CD4-positive, alpha-beta T cell treated with Interleukin-15 for 1 hour (primary cell): ENCODE measurements around the gene MAPK8IP3.

Source experiments
- DNase-seq: peaks from one replicate; pipeline ENCODE4 v3.0.0-alpha.2; 2020

MAPK8IP3 gene

DNA sequence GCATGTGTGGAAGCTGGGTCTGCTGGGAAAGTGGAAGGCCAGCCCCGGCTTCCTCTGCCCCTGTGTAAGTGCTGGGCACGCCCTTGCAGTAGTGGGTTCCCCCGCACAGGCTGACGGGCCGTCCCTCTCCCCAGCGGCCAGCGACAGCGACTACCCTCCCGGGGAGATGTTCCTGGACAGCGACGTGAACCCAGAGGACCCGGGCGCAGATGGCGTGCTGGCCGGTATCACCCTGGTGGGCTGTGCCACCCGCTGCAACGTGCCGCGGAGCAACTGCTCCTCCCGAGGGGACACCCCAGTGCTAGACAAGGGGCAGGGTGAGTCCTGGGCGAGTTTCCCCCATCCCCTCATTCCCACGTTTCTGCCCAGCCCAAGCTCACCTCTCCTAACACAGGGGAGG is 59.8 kb downstream of the MAPK8IP3 start:
- DNase-seq: no peak

DNA sequence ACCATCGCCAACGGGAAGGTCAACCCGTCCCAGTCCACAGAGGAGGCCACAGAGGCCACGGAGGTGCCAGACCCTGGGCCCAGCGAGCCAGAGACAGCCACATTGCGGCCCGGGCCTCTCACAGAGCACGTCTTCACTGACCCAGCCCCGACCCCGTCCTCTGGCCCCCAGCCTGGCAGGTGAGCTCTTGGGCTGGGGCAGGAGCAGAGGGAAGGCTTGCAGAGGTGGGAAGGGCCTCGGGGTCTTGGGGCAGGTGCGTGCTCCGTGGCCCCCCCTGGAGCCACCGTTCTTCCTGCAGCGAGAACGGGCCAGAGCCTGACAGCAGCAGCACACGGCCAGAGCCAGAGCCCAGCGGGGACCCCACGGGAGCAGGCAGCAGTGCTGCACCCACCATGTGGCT is 60.2 kb downstream of the MAPK8IP3 start:
- DNase-seq: no peak

DNA sequence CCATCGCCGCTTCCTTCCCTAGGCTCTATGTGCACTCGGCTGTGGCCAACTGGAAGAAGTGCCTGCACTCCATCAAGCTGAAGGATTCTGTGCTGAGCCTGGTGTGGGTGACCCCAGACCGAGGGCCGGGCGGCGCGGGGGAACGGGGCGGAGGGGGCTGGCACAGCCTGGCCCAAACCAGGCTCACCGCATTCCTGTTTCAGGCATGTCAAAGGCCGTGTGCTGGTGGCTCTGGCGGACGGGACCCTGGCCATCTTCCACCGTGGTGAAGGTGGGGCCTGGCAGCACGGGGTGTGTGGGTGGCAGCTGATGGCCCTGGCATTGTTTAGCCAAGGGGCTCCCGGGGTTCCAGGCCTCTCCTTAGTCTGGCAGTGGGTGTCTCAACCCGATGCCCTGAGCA is 60.7 kb downstream of the MAPK8IP3 start:
- DNase-seq: no peak

DNA sequence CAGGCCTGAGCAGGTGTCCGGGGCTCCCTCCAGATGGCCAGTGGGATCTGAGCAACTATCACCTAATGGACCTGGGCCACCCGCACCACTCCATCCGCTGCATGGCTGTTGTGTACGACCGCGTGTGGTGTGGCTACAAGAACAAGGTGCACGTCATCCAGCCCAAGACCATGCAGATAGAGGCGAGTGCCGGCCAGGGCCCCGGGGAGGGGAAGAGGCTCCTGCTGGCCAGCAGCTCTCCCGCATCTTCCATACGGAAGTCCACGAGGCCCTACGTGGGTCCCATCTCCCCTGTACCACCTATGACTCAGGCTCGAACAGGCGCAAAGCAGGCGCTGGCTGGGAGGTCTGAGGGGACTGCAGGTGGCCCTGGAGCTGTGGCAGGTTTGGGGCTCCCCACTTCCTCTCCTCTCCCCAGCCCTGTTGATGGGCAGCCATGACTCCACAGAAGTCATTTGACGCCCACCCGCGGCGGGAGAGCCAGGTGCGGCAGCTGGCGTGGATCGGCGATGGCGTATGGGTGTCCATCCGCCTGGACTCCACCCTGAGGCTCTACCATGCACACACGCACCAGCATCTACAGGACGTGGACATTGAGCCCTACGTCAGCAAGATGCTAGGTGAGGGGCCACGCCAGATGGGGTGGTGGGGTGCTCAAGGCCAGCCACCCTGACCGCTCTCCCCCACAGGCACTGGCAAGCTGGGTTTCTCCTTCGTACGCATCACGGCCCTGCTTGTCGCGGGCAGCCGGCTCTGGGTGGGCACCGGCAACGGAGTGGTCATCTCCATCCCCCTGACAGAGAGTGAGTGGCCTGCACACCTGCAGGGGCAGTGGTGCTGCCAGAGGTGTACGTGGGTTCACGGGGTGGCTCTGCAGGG is 61.4 kb downstream of the MAPK8IP3 start:
- DNase-seq: no peak

DNA sequence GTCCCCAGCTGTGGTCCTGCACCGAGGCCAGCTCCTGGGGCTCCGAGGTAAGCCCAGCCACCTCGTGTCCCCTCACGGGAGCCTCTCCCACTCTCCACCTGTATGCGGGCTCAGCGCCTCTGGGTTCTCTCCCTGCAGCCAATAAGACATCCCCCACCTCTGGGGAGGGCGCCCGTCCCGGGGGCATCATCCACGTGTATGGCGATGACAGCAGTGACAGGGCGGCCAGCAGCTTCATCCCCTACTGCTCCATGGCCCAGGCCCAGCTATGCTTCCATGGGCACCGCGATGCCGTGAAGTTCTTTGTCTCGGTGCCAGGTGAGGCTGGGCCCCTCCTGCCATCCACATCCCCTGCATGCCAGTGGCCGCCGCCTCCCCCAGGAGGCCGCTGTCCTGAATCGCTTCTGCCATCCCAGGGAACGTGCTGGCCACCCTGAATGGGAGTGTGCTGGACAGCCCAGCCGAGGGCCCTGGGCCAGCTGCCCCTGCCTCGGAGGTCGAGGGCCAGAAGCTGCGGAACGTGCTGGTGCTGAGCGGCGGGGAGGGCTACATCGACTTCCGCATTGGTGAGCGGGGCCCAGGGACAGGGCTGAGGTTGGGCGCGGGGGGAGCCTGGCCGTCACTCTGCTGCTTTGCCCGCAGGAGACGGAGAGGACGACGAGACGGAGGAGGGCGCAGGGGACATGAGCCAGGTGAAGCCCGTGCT is 62.2 kb downstream of the MAPK8IP3 start:
- no peak for DNase-seq

DNA sequence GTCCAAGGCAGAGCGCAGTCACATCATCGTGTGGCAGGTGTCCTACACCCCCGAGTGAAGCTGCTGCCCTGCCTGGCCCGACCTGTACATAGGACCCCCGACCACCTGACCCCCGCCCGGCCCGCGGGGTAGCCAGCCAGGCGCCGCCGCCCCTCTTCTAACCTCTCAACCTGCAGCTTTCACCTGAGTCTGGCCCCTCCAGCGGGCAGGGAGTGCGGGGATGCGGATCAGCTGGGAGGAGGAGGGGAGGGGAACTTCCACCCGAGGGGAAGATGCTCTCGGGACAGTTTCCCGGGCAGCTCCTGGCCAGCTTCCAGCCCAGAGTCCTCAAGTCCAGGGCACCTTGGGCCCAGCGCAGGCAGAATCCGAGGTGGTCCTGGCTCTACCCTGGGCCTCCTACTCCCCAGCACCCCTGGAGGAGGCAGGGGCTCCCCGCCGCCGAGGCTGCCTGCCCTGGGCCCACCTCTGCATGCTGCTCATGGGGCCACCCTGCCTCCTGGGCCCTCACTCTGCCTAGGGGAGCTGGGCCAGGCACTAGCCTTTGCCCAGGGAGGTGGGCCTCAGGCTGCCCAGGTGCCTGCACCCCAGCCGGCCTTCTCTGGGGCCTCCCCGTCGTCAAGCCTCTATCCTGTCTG is 62.9 kb downstream of the MAPK8IP3 start:
- DNase-seq: no peak

DNA sequence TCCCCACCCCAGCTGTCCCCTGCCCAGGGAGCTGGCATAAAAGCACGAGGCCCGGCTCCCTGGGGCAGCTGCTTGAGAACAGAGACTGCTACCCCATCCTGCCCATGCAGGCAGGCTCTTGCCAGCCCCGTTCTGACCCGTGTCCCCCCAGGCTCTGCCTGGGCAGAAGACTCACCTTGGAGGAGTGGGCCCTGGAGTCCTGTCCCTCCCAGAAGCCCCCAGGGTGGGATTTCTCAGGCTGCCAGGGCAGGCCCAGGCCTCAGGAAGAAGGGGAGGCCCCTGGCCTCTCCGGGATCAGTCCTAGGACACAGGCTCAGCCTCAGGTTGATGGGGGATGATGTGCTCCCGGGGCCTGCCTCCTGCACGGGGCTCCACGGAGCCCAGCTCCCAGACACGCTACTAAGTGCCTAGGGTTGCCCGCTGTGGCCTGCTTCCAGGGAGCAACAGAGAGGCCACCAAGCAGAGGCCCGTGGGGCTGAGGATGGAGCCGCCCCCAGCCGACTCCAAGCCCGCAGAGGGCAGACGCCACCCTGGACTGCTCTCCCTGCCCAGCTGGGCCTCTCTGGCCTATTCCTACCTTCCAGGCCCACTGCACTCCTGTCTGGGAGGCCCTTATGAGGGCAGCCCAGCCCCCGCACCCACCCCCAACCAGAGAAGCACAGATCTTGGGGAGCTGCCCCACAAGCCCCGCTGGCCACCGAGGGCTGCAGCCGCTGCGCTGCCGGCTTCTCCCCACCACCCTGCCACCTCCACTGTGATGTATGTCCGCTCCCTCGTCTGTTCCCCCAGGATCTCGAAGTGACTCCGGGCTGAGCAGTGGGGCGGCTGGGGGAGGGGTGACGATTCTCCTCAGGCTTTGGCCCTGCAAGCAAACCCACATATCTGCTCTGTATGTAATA is 63.7 kb downstream of the MAPK8IP3 start:
- no peak for DNase-seq

DNA sequence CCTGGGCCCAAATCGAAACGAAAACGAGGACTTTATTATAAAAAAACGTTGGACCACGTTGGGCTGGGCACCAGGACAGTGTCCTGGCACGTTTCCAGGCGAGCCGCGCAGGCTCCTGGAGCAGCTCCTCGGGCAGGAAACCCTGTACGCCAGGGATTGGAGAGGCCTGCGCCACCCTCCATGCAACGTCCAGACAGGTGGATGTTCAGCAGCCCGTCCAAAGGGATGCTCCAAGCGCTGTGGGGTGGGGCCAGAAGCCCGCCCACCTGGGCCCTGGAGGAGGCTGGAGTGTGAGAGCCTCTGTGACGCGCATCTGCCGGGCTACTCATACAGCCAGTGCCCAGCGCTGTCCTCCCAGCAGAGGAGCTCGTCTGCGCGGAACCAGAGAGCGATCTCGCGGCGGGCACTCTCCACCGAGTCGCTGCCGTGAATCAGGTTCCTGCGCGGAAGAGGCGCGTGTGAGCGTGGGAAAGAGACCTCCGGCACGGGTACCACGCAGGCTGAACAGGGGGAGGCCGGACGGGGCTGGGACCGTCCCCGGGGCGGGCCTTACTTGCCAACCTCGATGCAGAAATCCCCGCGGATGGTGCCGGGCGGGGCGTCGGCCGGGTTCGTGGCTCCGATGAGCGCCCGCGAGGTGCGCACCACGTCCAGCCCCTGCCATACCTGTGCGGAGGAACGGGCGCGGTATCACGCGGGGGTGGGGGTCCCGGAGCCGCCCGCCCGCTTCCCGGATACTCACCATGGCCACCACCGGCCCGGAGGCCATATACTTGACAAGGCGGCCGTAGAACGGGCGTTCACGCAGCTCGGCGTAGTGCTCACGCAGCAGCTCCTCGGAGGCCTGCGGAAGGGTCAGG is 64.6 kb downstream of the MAPK8IP3 start:
- DNase-seq: peak; percentile 42

DNA sequence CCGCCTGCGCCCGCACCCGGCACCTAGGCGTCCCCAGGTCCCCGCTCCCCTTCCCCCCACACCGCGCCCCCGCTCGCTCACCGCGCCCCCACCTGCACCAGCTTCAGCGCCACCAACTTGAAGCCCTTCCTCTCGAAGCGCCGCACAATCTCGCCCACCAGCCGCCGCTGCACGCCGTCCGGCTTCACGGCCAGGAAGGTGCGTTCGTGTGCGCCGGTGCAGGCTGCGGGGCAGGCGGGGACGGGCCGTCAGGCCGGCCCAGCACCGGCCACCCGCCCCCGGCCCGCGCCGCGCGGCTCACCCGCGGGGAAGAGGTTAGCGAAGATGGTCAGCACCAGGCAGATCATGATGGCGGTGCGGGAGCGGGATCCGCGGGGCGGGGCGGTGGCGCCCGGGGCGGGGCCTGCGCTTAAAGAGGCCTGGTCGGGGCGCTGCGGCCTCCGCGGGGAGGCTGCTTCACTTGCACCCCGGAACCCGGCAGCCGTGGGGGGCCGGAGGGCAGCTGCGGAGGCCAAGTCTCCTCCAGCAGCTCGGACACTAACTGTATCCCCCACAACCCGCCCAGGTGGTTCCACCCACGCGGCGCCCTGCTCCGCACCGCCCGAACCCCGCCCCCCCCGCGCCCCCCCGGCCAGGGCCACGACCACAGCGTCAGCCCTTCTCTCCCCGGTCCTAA is 65.3 kb downstream of the MAPK8IP3 start, which contains the start of gene NME3:
TSS of gene NME3 (minus strand) at position 356 of the 676 bp plus-strand sequence. CDS start at position 347, 9 bp downstream.
- DNase-seq: peak; percentile 64

DNA sequence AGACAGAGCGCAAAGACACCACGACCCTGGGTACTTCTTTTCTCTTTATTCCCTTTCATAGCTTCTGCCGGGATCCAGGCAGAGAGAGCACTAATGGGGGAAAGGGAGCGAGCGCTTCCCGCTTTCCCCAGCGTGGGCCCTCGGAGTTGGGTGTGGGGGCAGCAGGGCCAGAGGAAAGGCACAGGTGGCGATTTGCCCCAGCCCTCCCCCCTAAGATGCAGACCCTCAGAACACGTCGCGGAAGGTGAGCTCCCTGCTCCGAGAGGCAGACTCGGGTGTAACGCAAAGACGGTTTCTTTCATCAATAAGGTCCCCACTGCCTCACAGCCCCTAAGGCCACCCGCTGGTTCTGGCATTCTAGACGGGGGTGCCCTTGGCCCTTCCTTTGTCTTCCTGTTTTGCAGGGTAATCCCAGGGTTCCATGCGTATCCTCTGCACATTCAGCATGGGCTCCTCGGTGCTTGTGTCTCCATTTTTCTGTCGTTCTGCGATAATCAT is 65.9 kb downstream of the MAPK8IP3 start:
- no peak for DNase-seq

DNA sequence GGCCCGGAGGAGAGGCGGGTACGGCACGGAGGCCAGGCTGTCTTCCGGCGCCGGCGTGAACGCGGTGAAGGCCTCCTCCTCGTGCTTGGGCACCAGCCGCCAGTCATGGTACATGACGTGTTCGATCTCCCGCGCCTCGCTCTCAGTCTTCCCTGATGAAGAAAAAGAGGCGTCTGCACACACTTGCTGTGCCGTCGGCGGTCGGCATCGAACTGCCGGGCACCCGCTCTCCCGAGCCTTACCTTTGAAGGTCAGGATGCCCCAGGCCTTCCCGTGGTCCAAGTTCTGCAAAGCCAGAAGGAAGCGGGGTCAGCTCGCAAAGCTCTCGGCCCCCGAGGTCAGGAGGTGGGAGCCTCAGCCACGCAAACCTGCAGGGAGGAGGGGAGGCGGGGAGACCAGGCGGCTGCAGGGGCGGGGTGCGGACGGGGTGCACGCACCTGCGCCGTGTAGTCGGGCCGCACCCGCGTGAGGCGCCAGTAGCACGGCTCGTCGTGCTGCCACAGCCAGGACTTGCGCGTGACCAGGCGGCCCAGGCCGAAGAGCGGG is 66.4 kb downstream of the MAPK8IP3 start, which contains the start of gene EME2:
TSS of gene EME2 (plus strand) at position 449 of the 546 bp plus-strand sequence. CDS start 418 bp downstream, outside the sequence.
- DNase-seq: no peak

DNA sequence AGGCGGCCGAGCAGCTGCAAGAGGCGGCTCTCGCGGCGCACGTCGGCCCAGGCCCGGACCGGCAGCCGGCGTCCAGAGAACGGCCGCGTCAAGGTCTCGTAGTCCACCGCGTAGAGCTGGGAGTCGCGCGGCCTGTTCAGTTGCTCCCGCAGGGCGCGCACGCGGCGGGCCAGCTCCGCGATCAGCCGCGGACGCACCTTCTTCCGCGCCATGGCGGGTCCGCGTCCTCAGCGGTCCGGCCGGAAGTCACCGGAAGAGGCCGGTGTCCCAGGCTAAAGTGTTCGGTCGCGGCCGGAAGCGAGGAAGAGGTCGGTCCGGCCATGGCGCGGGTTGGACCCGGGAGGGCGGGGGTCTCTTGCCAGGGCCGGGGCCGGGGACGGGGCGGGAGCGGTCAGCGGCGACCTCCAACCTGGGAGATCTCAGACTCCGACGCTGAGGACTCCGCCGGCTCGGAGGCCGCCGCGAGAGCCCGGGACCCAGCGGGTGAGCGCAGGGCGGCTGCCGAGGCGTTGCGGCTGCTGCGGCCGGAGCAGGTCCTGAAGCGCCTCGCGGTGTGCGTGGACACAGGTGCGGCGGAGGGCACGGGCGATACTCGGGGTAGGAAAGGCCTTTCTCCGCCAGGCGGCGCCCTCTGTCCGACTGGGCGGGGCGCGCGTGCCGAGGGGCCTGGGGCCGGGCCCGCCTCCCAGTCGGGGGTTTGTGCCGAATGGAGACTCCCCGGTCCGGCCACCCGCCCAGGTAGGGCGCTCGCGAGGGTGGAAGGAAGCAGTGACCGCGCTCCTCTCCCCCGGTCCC is 67.1 kb downstream of the MAPK8IP3 start, which contains the start of gene MRPS34:
TSS of gene MRPS34 (minus strand) at position 227 of the 795 bp plus-strand sequence. CDS start at position 212, 15 bp downstream.
- DNase-seq: peak; percentile 78

DNA sequence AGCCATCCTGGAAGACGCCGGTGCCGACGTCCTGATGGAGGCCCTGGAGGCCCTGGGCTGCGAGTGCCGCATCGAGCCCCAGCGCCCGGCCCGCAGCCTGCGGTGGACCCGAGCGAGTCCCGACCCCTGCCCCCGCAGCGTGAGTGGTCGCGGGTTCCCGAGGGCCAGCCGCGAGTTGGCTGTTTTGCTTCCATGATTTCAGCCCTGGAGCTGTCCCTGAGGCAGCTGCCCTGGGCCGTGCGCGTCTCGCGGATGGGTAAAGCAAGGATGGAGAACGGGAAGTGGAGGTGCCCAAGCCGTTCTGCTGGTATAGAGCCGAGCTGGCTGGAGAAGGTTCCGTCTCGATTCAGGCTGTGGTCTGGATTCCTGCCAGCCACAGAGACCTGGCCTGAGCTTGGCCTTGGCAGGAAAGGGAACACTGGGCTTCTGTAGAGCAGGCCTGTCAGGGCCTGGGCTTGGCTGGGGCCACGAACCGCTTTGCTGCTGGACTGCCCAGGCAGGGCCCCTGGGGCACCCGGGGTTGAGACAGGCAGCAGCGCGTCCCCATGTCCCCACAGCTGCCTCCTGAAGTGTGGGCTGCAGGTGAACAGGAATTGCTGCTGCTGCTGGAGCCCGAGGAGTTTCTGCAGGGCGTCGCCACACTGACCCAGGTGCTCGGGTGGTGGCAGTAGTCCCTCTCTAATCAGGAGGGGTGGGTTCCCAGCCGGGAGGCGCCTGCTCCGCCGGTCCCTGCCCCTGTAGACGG is 67.9 kb downstream of the MAPK8IP3 start:
- DNase-seq: no peak

DNA sequence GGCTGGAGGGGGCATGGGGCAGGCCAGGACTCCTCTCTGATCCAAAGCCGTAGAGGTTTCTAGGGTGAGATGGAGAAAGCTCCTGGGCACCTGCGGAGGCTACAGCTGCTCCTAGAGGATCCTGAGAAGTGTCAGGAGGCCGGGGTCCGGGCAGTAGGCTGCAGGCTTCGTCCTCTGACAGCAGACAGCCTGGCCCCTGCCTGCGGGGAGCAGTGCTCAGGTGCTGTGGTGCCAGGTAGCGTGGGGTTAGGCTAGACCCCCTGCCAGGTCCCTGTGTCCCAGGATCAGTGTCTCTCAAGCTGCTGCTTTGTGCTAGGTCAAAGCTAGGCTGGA is 68.4 kb downstream of the MAPK8IP3 start:
- DNase-seq: no peak

DNA sequence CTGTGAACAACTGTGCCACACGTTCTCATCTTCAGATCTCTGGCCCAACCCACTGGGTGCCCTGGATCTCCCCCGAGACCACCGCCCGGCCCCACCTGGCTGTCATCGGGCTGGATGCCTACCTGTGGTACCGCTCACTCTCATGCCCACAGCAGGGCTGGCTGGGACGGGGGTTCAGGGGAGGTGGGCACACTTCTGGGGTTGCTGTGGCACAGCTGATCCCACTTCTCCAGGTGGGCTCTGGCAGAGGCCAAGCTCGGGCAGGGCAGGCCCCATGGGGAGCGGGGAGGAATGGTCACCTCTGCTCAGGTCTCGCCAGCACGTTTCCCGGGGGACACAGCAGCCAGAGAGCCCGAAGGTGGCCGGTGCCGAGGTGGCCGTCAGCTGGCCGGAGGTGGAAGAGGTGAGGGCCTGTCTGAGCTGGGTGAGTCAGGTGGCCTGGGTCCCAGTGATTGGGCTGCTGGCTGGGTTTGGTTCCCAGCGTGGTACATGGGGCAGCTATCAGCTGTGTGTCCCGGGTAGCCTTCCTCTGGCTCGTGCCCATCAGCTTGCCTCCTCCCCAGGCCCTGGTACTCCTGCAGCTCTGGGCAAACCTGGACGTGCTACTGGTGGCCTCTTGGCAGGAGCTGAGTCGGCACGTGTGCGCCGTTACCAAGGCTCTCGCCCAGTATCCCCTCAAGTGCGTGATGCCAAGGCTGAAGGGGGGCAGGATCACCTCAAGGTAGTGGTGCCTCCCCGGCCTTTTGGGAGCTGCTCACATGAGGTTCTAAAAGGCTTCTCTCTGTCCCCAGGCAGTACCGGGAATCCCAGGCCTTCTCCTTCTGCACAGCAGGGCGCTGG is 69.2 kb downstream of the MAPK8IP3 start:
- no peak for DNase-seq

DNA sequence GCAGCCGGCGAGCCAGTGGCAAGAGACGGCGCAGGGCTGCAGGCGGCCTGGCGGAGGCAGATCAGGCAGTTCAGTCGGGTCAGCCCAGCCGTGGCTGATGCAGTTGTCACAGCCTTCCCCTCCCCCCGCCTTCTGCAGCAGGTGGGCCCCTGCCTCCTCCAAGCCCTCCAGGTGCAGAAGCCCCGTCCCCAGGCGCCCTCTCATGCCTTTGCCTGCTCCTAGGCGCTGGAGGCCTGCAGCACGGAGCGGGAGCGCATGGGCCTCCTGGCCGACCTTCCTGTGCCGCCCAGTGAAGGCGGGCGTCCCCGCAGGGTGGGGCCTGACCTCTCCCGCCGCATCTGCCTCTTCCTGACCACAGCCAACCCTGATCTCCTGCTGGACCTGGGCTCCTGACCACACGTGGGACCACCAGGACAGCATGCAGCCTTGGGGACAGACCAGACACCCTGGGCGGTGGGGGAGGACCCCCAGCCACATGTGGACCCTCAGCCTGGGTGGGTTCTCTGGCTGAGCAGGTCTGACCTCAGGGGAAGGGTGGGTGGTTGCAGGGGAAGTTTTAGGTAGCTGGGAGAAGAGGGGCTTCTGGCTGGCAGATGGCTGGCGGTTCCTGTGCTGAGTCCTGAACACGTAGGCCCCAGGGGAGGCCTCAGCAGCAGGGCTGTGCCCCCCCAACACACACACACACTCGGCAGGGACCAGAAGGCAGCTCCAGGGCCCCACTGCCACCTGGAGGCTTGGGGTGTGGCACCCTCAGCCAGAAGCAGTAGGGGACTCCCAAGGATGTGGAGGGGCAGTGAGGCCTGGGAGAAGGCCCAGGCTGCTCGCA is 70.1 kb downstream of the MAPK8IP3 start:
- no peak for DNase-seq

DNA sequence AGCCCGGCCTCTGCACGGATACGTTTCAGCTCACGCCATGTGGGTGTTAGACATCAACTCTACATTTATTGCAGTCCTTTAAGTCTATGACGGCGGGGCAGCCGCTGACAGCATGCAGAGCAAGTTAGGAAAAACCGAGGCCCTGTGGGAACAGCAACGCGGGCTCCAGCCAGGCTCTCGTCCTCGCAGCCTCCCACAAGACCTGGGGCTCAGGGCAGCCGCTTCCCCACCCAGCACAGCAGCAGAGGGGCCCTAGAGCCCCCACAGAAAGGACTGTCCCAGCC is 70.6 kb downstream of the MAPK8IP3 start:
- DNase-seq: no peak
